ENCODE data around the gene MGAT5.

- no peak for TF ChIP-seq CTCF (IDR thresholded peaks at IDR 0.05; ENCODE audit: low read depth, low read length)
- TF ChIP-seq EZH2phosphoT487 (IDR thresholded peaks at IDR 0.05; ENCODE audit: low read depth): no peak
These were observed 143.4 kb downstream of the MGAT5 start for GRCh38 chr2:134397146-134397896.

Data from OCI-LY3 (cell line).